Adrenal gland (tissue), 5 donors: Measurements from ENCODE around the gene MINDY4.

ENCODE experiments used
- POLR2A ChIP-seq, 2 donors: fragments of 450-650 bp; IDR thresholded peaks; one replicate each; pipeline ENCODE4 v1.6.1; 2017; ENCODE audit warnings: antibody characterized with exemption in 2 of 2, mild to moderate bottlenecking in 2 of 2, moderate library complexity in 1 of 2
- TF ChIP-seq, protein P1 (sequence below), 6 experiments: fragments of 450-650 bp in 4 of 6; fragments of 200-600 bp in 2 of 6; sonication (generic) in 1 of 6; IDR thresholded peaks; 1 replicate in 5 of 6; 2 replicates in 1 of 6; pipeline versions ENCODE4 v1.5.1 to v1.8.0; 2016 to 2021; ENCODE audit warnings: antibody characterized with exemption in 6 of 6, mild to moderate bottlenecking in 2 of 6, moderate library complexity in 1 of 6
- donor health status: DM: no; HTN: no; CAD: no.

DNA sequence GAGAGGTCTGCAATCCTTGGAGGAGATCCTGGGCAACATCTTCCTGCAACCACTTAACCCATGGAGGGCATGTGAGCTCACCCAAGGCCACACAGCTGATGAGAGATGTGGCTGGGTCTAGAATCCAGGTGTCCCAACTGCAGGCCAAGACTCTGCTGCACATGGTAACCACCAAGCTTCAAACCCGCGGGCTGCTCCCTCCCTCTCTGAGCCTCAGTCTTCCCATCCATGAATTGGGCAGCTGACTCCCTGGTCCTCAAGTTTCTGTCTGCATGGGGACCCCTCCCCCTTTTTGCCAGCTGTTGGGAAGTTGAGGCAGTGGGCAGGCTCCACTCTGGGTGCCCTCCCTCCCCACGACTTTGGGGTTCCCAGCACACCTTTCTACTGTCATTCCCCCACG is 40.2 kb upstream of the MINDY4 start:
- TF ChIP-seq, protein P1, sequence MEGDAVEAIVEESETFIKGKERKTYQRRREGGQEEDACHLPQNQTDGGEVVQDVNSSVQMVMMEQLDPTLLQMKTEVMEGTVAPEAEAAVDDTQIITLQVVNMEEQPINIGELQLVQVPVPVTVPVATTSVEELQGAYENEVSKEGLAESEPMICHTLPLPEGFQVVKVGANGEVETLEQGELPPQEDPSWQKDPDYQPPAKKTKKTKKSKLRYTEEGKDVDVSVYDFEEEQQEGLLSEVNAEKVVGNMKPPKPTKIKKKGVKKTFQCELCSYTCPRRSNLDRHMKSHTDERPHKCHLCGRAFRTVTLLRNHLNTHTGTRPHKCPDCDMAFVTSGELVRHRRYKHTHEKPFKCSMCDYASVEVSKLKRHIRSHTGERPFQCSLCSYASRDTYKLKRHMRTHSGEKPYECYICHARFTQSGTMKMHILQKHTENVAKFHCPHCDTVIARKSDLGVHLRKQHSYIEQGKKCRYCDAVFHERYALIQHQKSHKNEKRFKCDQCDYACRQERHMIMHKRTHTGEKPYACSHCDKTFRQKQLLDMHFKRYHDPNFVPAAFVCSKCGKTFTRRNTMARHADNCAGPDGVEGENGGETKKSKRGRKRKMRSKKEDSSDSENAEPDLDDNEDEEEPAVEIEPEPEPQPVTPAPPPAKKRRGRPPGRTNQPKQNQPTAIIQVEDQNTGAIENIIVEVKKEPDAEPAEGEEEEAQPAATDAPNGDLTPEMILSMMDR (IDR thresholded peaks at IDR 0.05), result no peak
- TF ChIP-seq POLR2A (IDR thresholded peaks at IDR 0.05), result no peak
